ENCODE results near the gene PHB1.
"Not testable (repeated sequence)": the region's sequence is repeated elsewhere in the genome, so short reads cannot be mapped to it uniquely, and the experiment has no call there.

PHB1 gene

GRCh38 chr17:49402706-49403105 is 12.0 kb downstream of the PHB1 start:
- WGBS: 96% methylated on average over 6 of the region's 6 CpGs
- H3K27ac ChIP-seq (ENCODE audit: low read depth, low read length): no peak overlapping the region
- no peak overlapping the region for H3K4me3 ChIP-seq (ENCODE audit: low read length)
- no peaks in the 10 kb centered on the region for H3K27me3 ChIP-seq (ENCODE audit: insufficient read depth, low read length)
- no peaks in the 10 kb centered on the region for H3K4me1 ChIP-seq (ENCODE audit: insufficient read depth, low read length)
- peaks cover 51% of the 10 kb centered on the region for H3K36me3 ChIP-seq (ENCODE audit: insufficient read depth, low read length)
- no peak overlapping the region for H3K9ac ChIP-seq (ENCODE audit: low read depth, low read length)
- no peaks in the 10 kb centered on the region for H3K9me3 ChIP-seq (ENCODE audit: insufficient read depth, low read depth, low read length)

- Histone ChIP-seq H3K4me1 (ENCODE audit: insufficient read depth, low read length) (no peaks in the 10 kb centered on the region), H3K4me3 (ENCODE audit: low read length) (no peak overlapping the region), H3K9me3 (ENCODE audit: insufficient read depth, low read depth, low read length) (no peaks in the 10 kb centered on the region), H3K36me3 (ENCODE audit: insufficient read depth, low read length) (peaks cover 45% of the 10 kb centered on the region), H3K27me3 (ENCODE audit: insufficient read depth, low read length) (no peaks in the 10 kb centered on the region), H3K27ac (ENCODE audit: low read depth, low read length) (no peak overlapping the region), H3K9ac (ENCODE audit: low read depth, low read length) (no peak overlapping the region)
- 87% methylated on average over 6 of the region's 6 CpGs for WGBS
These were observed 12.6 kb downstream of the PHB1 start for GRCh38 chr17:49401971-49402611.

GRCh38 chr17:49399995-49400394 is 14.7 kb downstream of the PHB1 start:
- no peak overlapping the region for H3K27ac ChIP-seq (ENCODE audit: low read depth, low read length)
- no peaks in the 10 kb centered on the region for H3K4me1 ChIP-seq (ENCODE audit: insufficient read depth, low read length)
- H3K9me3 ChIP-seq (ENCODE audit: insufficient read depth, low read depth, low read length): no peaks in the 10 kb centered on the region
- no peak overlapping the region for H3K9ac ChIP-seq (ENCODE audit: low read depth, low read length)
- H3K4me3 ChIP-seq (ENCODE audit: low read length): no peak overlapping the region
- WGBS: 88% methylated on average over 3 of the region's 3 CpGs
- no peaks in the 10 kb centered on the region for H3K27me3 ChIP-seq (ENCODE audit: insufficient read depth, low read length)
- H3K36me3 ChIP-seq (ENCODE audit: insufficient read depth, low read length): peaks cover 24% of the 10 kb centered on the region

GRCh38 chr17:49397586-49397985 is 17.1 kb downstream of the PHB1 start:
- Histone ChIP-seq H3K4me1 (ENCODE audit: insufficient read depth, low read length) (no peaks in the 10 kb centered on the region), H3K4me3 (ENCODE audit: low read length) (no peak overlapping the region), H3K9me3 (ENCODE audit: insufficient read depth, low read depth, low read length) (no peaks in the 10 kb centered on the region), H3K36me3 (ENCODE audit: insufficient read depth, low read length) (peaks cover under 1% of the 10 kb centered on the region; the same call in 1 of the 2 replicates), H3K27ac (ENCODE audit: low read depth, low read length) (no peak overlapping the region), H3K9ac (ENCODE audit: low read depth, low read length) (no peak overlapping the region), H3K27me3 (ENCODE audit: insufficient read depth, low read length) (no peaks in the 10 kb centered on the region)
- WGBS: 89% methylated on average over 4 of the region's 4 CpGs

GRCh38 chr17:49393491-49394255 is 21.0 kb downstream of the PHB1 start:
- Histone ChIP-seq H3K27ac (ENCODE audit: low read depth, low read length) (no peak overlapping the region), H3K27me3 (ENCODE audit: insufficient read depth, low read length) (no peaks in the 10 kb centered on the region), H3K9me3 (ENCODE audit: insufficient read depth, low read depth, low read length) (no peaks in the 10 kb centered on the region), H3K4me1 (ENCODE audit: insufficient read depth, low read length) (no peaks in the 10 kb centered on the region), H3K4me3 (ENCODE audit: low read length) (no peak overlapping the region), H3K36me3 (ENCODE audit: insufficient read depth, low read length) (no peaks in the 10 kb centered on the region), H3K9ac (ENCODE audit: low read depth, low read length) (no peak overlapping the region)
- WGBS: 86% methylated on average over 8 of the region's 8 CpGs

GRCh38 chr17:49390548-49391324 is 23.9 kb downstream of the PHB1 start:
- no peaks in the 10 kb centered on the region for H3K36me3 ChIP-seq (ENCODE audit: insufficient read depth, low read length)
- 86% methylated on average over 9 of the region's 9 CpGs for WGBS
- H3K4me1 ChIP-seq (ENCODE audit: insufficient read depth, low read length): no peaks in the 10 kb centered on the region
- no peaks in the 10 kb centered on the region for H3K27me3 ChIP-seq (ENCODE audit: insufficient read depth, low read length)
- H3K9ac ChIP-seq (ENCODE audit: low read depth, low read length): no peak overlapping the region
- H3K9me3 ChIP-seq (ENCODE audit: insufficient read depth, low read depth, low read length): no peaks in the 10 kb centered on the region
- no peak overlapping the region for H3K4me3 ChIP-seq (ENCODE audit: low read length)
- H3K27ac ChIP-seq (ENCODE audit: low read depth, low read length): no peak overlapping the region

GRCh38 chr17:49389514-49390347 is 25.0 kb downstream of the PHB1 start:
- not testable (repeated sequence) for H3K9me3 ChIP-seq (ENCODE audit: insufficient read depth, low read depth, low read length); H3K9ac ChIP-seq (ENCODE audit: low read depth, low read length); H3K4me1 ChIP-seq (ENCODE audit: insufficient read depth, low read length); H3K27me3 ChIP-seq (ENCODE audit: insufficient read depth, low read length); H3K36me3 ChIP-seq (ENCODE audit: insufficient read depth, low read length); H3K4me3 ChIP-seq (ENCODE audit: low read length); H3K27ac ChIP-seq (ENCODE audit: low read depth, low read length)
- WGBS: 94% methylated on average over 12 of the region's 12 CpGs

GRCh38 chr17:49388692-49389513 is 25.8 kb downstream of the PHB1 start:
- WGBS: 91% methylated on average over 8 of the region's 8 CpGs
- no peaks in the 10 kb centered on the region for H3K4me1 ChIP-seq (ENCODE audit: insufficient read depth, low read length)
- H3K36me3 ChIP-seq (ENCODE audit: insufficient read depth, low read length): no peaks in the 10 kb centered on the region
- no peak overlapping the region for H3K27ac ChIP-seq (ENCODE audit: low read depth, low read length)
- H3K4me3 ChIP-seq (ENCODE audit: low read length): no peak overlapping the region
- H3K27me3 ChIP-seq (ENCODE audit: insufficient read depth, low read length): no peaks in the 10 kb centered on the region
- H3K9me3 ChIP-seq (ENCODE audit: insufficient read depth, low read depth, low read length): no peaks in the 10 kb centered on the region
- H3K9ac ChIP-seq (ENCODE audit: low read depth, low read length): no peak overlapping the region

GRCh38 chr17:49388290-49388640 is 26.4 kb downstream of the PHB1 start:
- Histone ChIP-seq H3K4me3 (ENCODE audit: low read length) (no peak overlapping the region), H3K9me3 (ENCODE audit: insufficient read depth, low read depth, low read length) (no peaks in the 10 kb centered on the region), H3K27ac (ENCODE audit: low read depth, low read length) (no peak overlapping the region), H3K27me3 (ENCODE audit: insufficient read depth, low read length) (no peaks in the 10 kb centered on the region), H3K36me3 (ENCODE audit: insufficient read depth, low read length) (no peaks in the 10 kb centered on the region), H3K9ac (ENCODE audit: low read depth, low read length) (no peak overlapping the region), H3K4me1 (ENCODE audit: insufficient read depth, low read length) (no peaks in the 10 kb centered on the region)
- WGBS: 91% methylated on average over 6 of the region's 6 CpGs

GRCh38 chr17:49387498-49388289 is 27.0 kb downstream of the PHB1 start:
- Histone ChIP-seq H3K4me1 (ENCODE audit: insufficient read depth, low read length) (no peaks in the 10 kb centered on the region), H3K4me3 (ENCODE audit: low read length) (no peak overlapping the region), H3K27ac (ENCODE audit: low read depth, low read length) (no peak overlapping the region), H3K9ac (ENCODE audit: low read depth, low read length) (no peak overlapping the region), H3K9me3 (ENCODE audit: insufficient read depth, low read depth, low read length) (no peaks in the 10 kb centered on the region), H3K36me3 (ENCODE audit: insufficient read depth, low read length) (no peaks in the 10 kb centered on the region), H3K27me3 (ENCODE audit: insufficient read depth, low read length) (no peaks in the 10 kb centered on the region)
- 89% methylated on average over 11 of the region's 11 CpGs for WGBS
